BLaER1 (cell line): ENCODE data around the gene DHX32.

ENCODE experiments used
- H3K27ac ChIP-seq: shearing (Covaris generic); formaldehyde crosslinking; 2 replicates; pipeline ENCODE4 v1.8.1; 2022
- H3K27me3 ChIP-seq: shearing (Covaris generic); formaldehyde crosslinking; 2 replicates; pipeline ENCODE4 v1.8.1; 2022
- H3K36me3 ChIP-seq: shearing (Covaris generic); formaldehyde crosslinking; 2 replicates; pipeline ENCODE4 v1.8.1; 2022
- H3K4me1 ChIP-seq: shearing (Covaris generic); formaldehyde crosslinking; 2 replicates; pipeline ENCODE4 v1.8.1; 2022
- H3K4me2 ChIP-seq: shearing (Covaris generic); formaldehyde crosslinking; 2 replicates; pipeline ENCODE4 v1.8.1; 2022
- H3K4me3 ChIP-seq: shearing (Covaris generic); formaldehyde crosslinking; 2 replicates; pipeline ENCODE4 v1.8.1; 2022
- H3K9ac ChIP-seq: shearing (Covaris generic); formaldehyde crosslinking; 2 replicates; pipeline ENCODE4 v1.8.1; 2022
- H3K9me3 ChIP-seq: shearing (Covaris generic); formaldehyde crosslinking; 2 replicates; pipeline ENCODE4 v1.8.1; 2022
- H4K20me1 ChIP-seq: shearing (Covaris generic); formaldehyde crosslinking; 2 replicates; pipeline ENCODE4 v1.8.1; 2022
- Cebpa-rat ChIP-seq: shearing (Covaris generic); IDR thresholded peaks from 2 replicates; pipeline ENCODE4 v1.8.1; 2022

Gene DHX32

GRCh38 chr10:125823663-125824251, 57.3 kb downstream of the DHX32 start:
- Histone ChIP-seq H3K9ac (peak overlapping the region; percentile 97), H3K4me2 (peak overlapping the region; percentile 86), H3K36me3 (peaks cover 38% of the 10 kb centered on the region), H3K9me3 (no peaks in the 10 kb centered on the region), H3K27me3 (no peaks in the 10 kb centered on the region), H3K4me3 (peak overlapping the region; percentile 95), H4K20me1 (peaks cover 45% of the 10 kb centered on the region), H3K27ac (peak overlapping the region; percentile 98), H3K4me1 (peaks cover 37% of the 10 kb centered on the region)
- no peak for TF ChIP-seq Cebpa-rat

- Histone ChIP-seq H3K27me3 (no peaks in the 10 kb centered on the region), H3K9ac (peak within 1 kb of the TSS; percentile 97), H3K4me1 (peaks cover 37% of the 10 kb centered on the region), H4K20me1 (peaks cover 41% of the 10 kb centered on the region), H3K9me3 (no peaks in the 10 kb centered on the region), H3K4me2 (peak within 1 kb of the TSS; percentile 86), H3K36me3 (peaks cover 31% of the 10 kb centered on the region), H3K27ac (peak within 1 kb of the TSS; percentile 98), H3K4me3 (peak within 1 kb of the TSS; percentile 95)
- no peak for TF ChIP-seq Cebpa-rat
Observed at GRCh38 chr10:125822878-125823662, 58.0 kb downstream of the DHX32 start, which contains the start of the genes BCCIP and UROS. BCCIP (plus strand) TSS chr10:125823546; CDS start chr10:125823558, 12 bp downstream. UROS (minus strand) TSS chr10:125823258; CDS start chr10:125816499, 6,759 bp downstream.

GRCh38 chr10:125820701-125821100, 60.4 kb downstream of the DHX32 start:
- no peak overlapping the region for H3K4me2 ChIP-seq
- H3K9ac ChIP-seq = no peak overlapping the region
- TF ChIP-seq Cebpa-rat = no peak
- peaks cover 16% of the 10 kb centered on the region for H3K36me3 ChIP-seq
- H3K9me3 ChIP-seq = no peaks in the 10 kb centered on the region
- H3K4me3 ChIP-seq = no peak overlapping the region
- H3K27ac ChIP-seq = no peak overlapping the region
- H3K4me1 ChIP-seq = peaks cover 33% of the 10 kb centered on the region
- H4K20me1 ChIP-seq = peaks cover 27% of the 10 kb centered on the region
- no peaks in the 10 kb centered on the region for H3K27me3 ChIP-seq

GRCh38 chr10:125817337-125817946, 63.6 kb downstream of the DHX32 start:
- Histone ChIP-seq H3K27me3 (no peaks in the 10 kb centered on the region), H3K27ac (no peak overlapping the region), H3K36me3 (peaks cover 37% of the 10 kb centered on the region), H3K4me1 (peaks cover 14% of the 10 kb centered on the region), H3K9ac (no peak overlapping the region), H3K4me2 (no peak overlapping the region), H3K9me3 (no peaks in the 10 kb centered on the region), H4K20me1 (0 out of 2 replicates have a peak, but pooled peaks cover 6% of the 10 kb centered on the region), H3K4me3 (no peak overlapping the region)
- TF ChIP-seq Cebpa-rat = no peak

GRCh38 chr10:125816548-125816947, 64.5 kb downstream of the DHX32 start:
- no peaks in the 10 kb centered on the region for H3K27me3 ChIP-seq
- H3K27ac ChIP-seq = no peak overlapping the region
- TF ChIP-seq Cebpa-rat = no peak
- H3K36me3 ChIP-seq = peaks cover 37% of the 10 kb centered on the region
- H3K9me3 ChIP-seq = no peaks in the 10 kb centered on the region
- H3K9ac ChIP-seq = no peak overlapping the region
- H3K4me3 ChIP-seq = no peak overlapping the region
- 0 out of 2 replicates have a peak, but pooled peaks cover 6% of the 10 kb centered on the region for H4K20me1 ChIP-seq
- peaks cover 6% of the 10 kb centered on the region for H3K4me1 ChIP-seq
- H3K4me2 ChIP-seq = no peak overlapping the region

GRCh38 chr10:125815764-125816163, 65.3 kb downstream of the DHX32 start:
- Histone ChIP-seq H3K9ac (no peak overlapping the region), H3K27me3 (no peaks in the 10 kb centered on the region), H3K4me2 (no peak overlapping the region), H3K4me1 (peaks cover 9% of the 10 kb centered on the region), H3K36me3 (peaks cover 40% of the 10 kb centered on the region), H4K20me1 (0 out of 2 replicates have a peak, but pooled peaks cover 6% of the 10 kb centered on the region), H3K27ac (no peak overlapping the region), H3K4me3 (no peak overlapping the region), H3K9me3 (no peaks in the 10 kb centered on the region)
- TF ChIP-seq Cebpa-rat = no peak

- no peak for TF ChIP-seq Cebpa-rat
- no peak overlapping the region for H3K9ac ChIP-seq
- no peak overlapping the region for H3K27ac ChIP-seq
Observed at GRCh38 chr10:125812128-125812750, 68.9 kb downstream of the DHX32 start.

GRCh38 chr10:125811251-125811650, 69.8 kb downstream of the DHX32 start:
- Histone ChIP-seq H3K4me2 (peak overlapping the region; percentile 34; the same call in 1 of the 2 replicates), H3K27me3 (no peaks in the 10 kb centered on the region), H3K36me3 (peaks cover 79% of the 10 kb centered on the region), H4K20me1 (no peaks in the 10 kb centered on the region), H3K9me3 (0 out of 2 replicates have a peak, but pooled peaks cover 6% of the 10 kb centered on the region), H3K4me3 (no peak overlapping the region), H3K4me1 (peaks cover 12% of the 10 kb centered on the region), H3K27ac (no peak overlapping the region), H3K9ac (no peak overlapping the region)
- no peak for TF ChIP-seq Cebpa-rat

More at GRCh38 chr10:125812128-125812750, 68.9 kb downstream of the DHX32 start:
- no peaks in the 10 kb centered on the region for H4K20me1 ChIP-seq
- no peak overlapping the region for H3K4me2 ChIP-seq
- H3K36me3 ChIP-seq = peaks cover 72% of the 10 kb centered on the region
- H3K4me1 ChIP-seq = peaks cover 12% of the 10 kb centered on the region
- H3K27me3 ChIP-seq = no peaks in the 10 kb centered on the region
- no peak overlapping the region for H3K4me3 ChIP-seq
- 0 out of 2 replicates have a peak, but pooled peaks cover 6% of the 10 kb centered on the region for H3K9me3 ChIP-seq

GRCh38 chr10:125808047-125808446, 73.0 kb downstream of the DHX32 start:
- Histone ChIP-seq H3K4me3 (no peak overlapping the region), H3K27ac (no peak overlapping the region), H3K27me3 (no peaks in the 10 kb centered on the region), H3K9me3 (0 out of 2 replicates have a peak, but pooled peaks cover 6% of the 10 kb centered on the region), H3K36me3 (peaks cover 79% of the 10 kb centered on the region), H3K4me2 (no peak overlapping the region), H3K9ac (no peak overlapping the region), H4K20me1 (no peaks in the 10 kb centered on the region), H3K4me1 (peaks cover 20% of the 10 kb centered on the region)
- no peak for TF ChIP-seq Cebpa-rat
